Body of pancreas (tissue), 4 donors: ENCODE data around the gene SIL1.

ENCODE experiments used
- POLR2A ChIP-seq, 3 donors: fragments of 450-650 bp; IDR thresholded peaks; one replicate each; pipeline ENCODE4 v1.6.1; 2016; ENCODE audit warnings: antibody characterized with exemption in 3 of 3, mild to moderate bottlenecking in 2 of 3
- TF ChIP-seq, protein P1 (sequence below), 7 experiments: fragments of 450-650 bp in 4 of 7; fragments of 200-600 bp in 3 of 7; sonication (generic) in 3 of 7; IDR thresholded peaks; one replicate each; pipeline ENCODE4 v1.5.1; 2016 to 2019; ENCODE audit warnings: antibody characterized with exemption in 7 of 7

DNA sequence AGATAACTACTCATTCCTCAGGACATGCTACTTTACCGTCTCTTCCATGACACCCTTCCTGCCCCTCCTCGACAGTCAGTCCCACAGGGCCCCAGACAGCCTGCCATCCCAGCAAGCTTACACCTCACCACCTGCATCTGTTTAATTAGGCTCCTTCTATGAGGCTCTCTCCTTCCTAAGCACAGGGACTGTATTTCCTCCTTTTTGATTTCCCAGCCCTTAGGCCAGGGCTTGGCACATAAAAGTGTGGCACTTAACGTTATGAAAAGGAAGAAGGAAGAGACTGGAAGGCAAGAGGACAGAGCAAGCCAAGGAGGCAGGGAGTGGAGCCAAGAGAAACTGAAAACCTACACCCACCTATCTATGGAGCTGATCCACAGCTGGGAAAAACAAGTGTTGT lies 146.8 kb downstream of the SIL1 start:
- TF ChIP-seq, protein P1, sequence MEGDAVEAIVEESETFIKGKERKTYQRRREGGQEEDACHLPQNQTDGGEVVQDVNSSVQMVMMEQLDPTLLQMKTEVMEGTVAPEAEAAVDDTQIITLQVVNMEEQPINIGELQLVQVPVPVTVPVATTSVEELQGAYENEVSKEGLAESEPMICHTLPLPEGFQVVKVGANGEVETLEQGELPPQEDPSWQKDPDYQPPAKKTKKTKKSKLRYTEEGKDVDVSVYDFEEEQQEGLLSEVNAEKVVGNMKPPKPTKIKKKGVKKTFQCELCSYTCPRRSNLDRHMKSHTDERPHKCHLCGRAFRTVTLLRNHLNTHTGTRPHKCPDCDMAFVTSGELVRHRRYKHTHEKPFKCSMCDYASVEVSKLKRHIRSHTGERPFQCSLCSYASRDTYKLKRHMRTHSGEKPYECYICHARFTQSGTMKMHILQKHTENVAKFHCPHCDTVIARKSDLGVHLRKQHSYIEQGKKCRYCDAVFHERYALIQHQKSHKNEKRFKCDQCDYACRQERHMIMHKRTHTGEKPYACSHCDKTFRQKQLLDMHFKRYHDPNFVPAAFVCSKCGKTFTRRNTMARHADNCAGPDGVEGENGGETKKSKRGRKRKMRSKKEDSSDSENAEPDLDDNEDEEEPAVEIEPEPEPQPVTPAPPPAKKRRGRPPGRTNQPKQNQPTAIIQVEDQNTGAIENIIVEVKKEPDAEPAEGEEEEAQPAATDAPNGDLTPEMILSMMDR (IDR thresholded peaks at IDR 0.05), result no peak
- no peak for TF ChIP-seq POLR2A (IDR thresholded peaks at IDR 0.05)
